ENCODE data around the gene ZNF362.

ZNF362 gene

GRCh38 chr1:33274446-33274845 lies 18.2 kb downstream of the ZNF362 start:
- Histone ChIP-seq H4K12ac (ENCODE audit: low read depth, low read length) (no peak overlapping the region), H3K23ac (ENCODE audit: low read length) (no peak overlapping the region), H3K9me3 (ENCODE audit: insufficient read depth, low read depth, low read length) (no peaks in the 10 kb centered on the region), H3K4me3 (ENCODE audit: low read depth, low read length) (no peak overlapping the region), H3K79me2 (ENCODE audit: control insufficient read depth, insufficient read depth, low read length, poor library complexity) (no peaks in the 10 kb centered on the region), H3K27me3 (ENCODE audit: insufficient read depth, low read length) (no peaks in the 10 kb centered on the region), H2BK5ac (ENCODE audit: low read depth, low read length, poor library complexity) (no peak overlapping the region), H3K4ac (ENCODE audit: low read depth, low read length) (no peak overlapping the region), H3K79me1 (ENCODE audit: low read length) (no peaks in the 10 kb centered on the region), H2BK12ac (ENCODE audit: low read length) (no peak overlapping the region), H2AFZ (ENCODE audit: insufficient read depth, low read length, poor library complexity) (no peak overlapping the region), H4K8ac (ENCODE audit: low read depth, low read length) (no peak overlapping the region), H3K18ac (ENCODE audit: low read length) (no peak overlapping the region), H3K9ac (ENCODE audit: low read length) (no peak overlapping the region), H3K36me3 (ENCODE audit: control insufficient read depth in 1 of 2, insufficient read depth in 2 of 2, low read length in 2 of 2) (peaks cover 51 to 61% of the 10 kb centered on the region in 2 experiments), H3K4me1 (ENCODE audit: control insufficient read depth in 1 of 2, insufficient read depth in 2 of 2, low read length in 2 of 2) (no peaks in the 10 kb centered on the region), H4K91ac (ENCODE audit: low read depth, low read length) (no peak overlapping the region), H3K4me2 (ENCODE audit: low read length) (no peak overlapping the region), H2BK120ac (ENCODE audit: insufficient read depth, low read length, poor library complexity) (no peak overlapping the region), H2AK5ac (ENCODE audit: low read length) (no peak overlapping the region), H3K27ac (ENCODE audit: low read depth, low read length) (no peak overlapping the region), H3K14ac (ENCODE audit: low read length) (no peak overlapping the region)
- DNase-seq = no peak
- no CpG with 5 or more reads among the region's 1 CpG for WGBS (ENCODE audit: extremely low coverage, insufficient coverage, insufficient read length)

GRCh38 chr1:33275195-33275594 lies 18.9 kb downstream of the ZNF362 start:
- Histone ChIP-seq H2AFZ (ENCODE audit: insufficient read depth, low read length, poor library complexity) (no peak overlapping the region), H3K27ac (ENCODE audit: low read depth, low read length) (no peak overlapping the region), H3K23ac (ENCODE audit: low read length) (no peak overlapping the region), H3K4me1 (ENCODE audit: control insufficient read depth in 1 of 2, insufficient read depth in 2 of 2, low read length in 2 of 2) (no peaks in the 10 kb centered on the region), H3K14ac (ENCODE audit: low read length) (no peak overlapping the region), H3K4me3 (ENCODE audit: low read depth, low read length) (no peak overlapping the region), H3K4me2 (ENCODE audit: low read length) (no peak overlapping the region), H3K79me2 (ENCODE audit: control insufficient read depth, insufficient read depth, low read length, poor library complexity) (no peaks in the 10 kb centered on the region), H3K27me3 (ENCODE audit: insufficient read depth, low read length) (no peaks in the 10 kb centered on the region), H2AK5ac (ENCODE audit: low read length) (no peak overlapping the region), H2BK120ac (ENCODE audit: insufficient read depth, low read length, poor library complexity) (no peak overlapping the region), H3K9ac (ENCODE audit: low read length) (no peak overlapping the region), H4K8ac (ENCODE audit: low read depth, low read length) (no peak overlapping the region), H4K91ac (ENCODE audit: low read depth, low read length) (no peak overlapping the region), H3K9me3 (ENCODE audit: insufficient read depth, low read depth, low read length) (no peaks in the 10 kb centered on the region), H3K18ac (ENCODE audit: low read length) (no peak overlapping the region), H3K79me1 (ENCODE audit: low read length) (no peaks in the 10 kb centered on the region), H3K4ac (ENCODE audit: low read depth, low read length) (no peak overlapping the region), H2BK12ac (ENCODE audit: low read length) (no peak overlapping the region), H4K12ac (ENCODE audit: low read depth, low read length) (no peak overlapping the region), H3K36me3 (ENCODE audit: control insufficient read depth in 1 of 2, insufficient read depth in 2 of 2, low read length in 2 of 2) (peaks cover 53 to 59% of the 10 kb centered on the region in 2 experiments), H2BK5ac (ENCODE audit: low read depth, low read length, poor library complexity) (no peak overlapping the region)
- no peak for DNase-seq
- no CpG with 5 or more reads among the region's 6 CpGs for WGBS (ENCODE audit: extremely low coverage, insufficient coverage, insufficient read length)

- Histone ChIP-seq H3K79me2 (ENCODE audit: control insufficient read depth, insufficient read depth, low read length, poor library complexity) (no peaks in the 10 kb centered on the region), H3K27me3 (ENCODE audit: insufficient read depth, low read length) (no peaks in the 10 kb centered on the region), H2AK5ac (ENCODE audit: low read length) (no peak overlapping the region), H2BK120ac (ENCODE audit: insufficient read depth, low read length, poor library complexity) (no peak overlapping the region), H3K4me3 (ENCODE audit: low read depth, low read length) (no peak overlapping the region), H3K9ac (ENCODE audit: low read length) (no peak overlapping the region), H3K79me1 (ENCODE audit: low read length) (no peaks in the 10 kb centered on the region), H3K36me3 (ENCODE audit: control insufficient read depth in 1 of 2, insufficient read depth in 2 of 2, low read length in 2 of 2) (peaks cover 55 to 62% of the 10 kb centered on the region in 2 experiments), H2AFZ (ENCODE audit: insufficient read depth, low read length, poor library complexity) (no peak overlapping the region), H2BK5ac (ENCODE audit: low read depth, low read length, poor library complexity) (no peak overlapping the region), H4K91ac (ENCODE audit: low read depth, low read length) (no peak overlapping the region), H2BK12ac (ENCODE audit: low read length) (no peak overlapping the region), H4K12ac (ENCODE audit: low read depth, low read length) (no peak overlapping the region), H3K4ac (ENCODE audit: low read depth, low read length) (no peak overlapping the region), H3K14ac (ENCODE audit: low read length) (no peak overlapping the region), H3K23ac (ENCODE audit: low read length) (no peak overlapping the region), H3K27ac (ENCODE audit: low read depth, low read length) (no peak overlapping the region), H4K8ac (ENCODE audit: low read depth, low read length) (no peak overlapping the region), H3K4me1 (ENCODE audit: control insufficient read depth in 1 of 2, insufficient read depth in 2 of 2, low read length in 2 of 2) (no peaks in the 10 kb centered on the region), H3K9me3 (ENCODE audit: insufficient read depth, low read depth, low read length) (no peaks in the 10 kb centered on the region), H3K4me2 (ENCODE audit: low read length) (no peak overlapping the region), H3K18ac (ENCODE audit: low read length) (no peak overlapping the region)
- no CpG with 5 or more reads among the region's 45 CpGs for WGBS (ENCODE audit: extremely low coverage, insufficient coverage, insufficient read length)
- no peak for DNase-seq
Measured at GRCh38 chr1:33275706-33276572, 19.6 kb downstream of the ZNF362 start.

DNA sequence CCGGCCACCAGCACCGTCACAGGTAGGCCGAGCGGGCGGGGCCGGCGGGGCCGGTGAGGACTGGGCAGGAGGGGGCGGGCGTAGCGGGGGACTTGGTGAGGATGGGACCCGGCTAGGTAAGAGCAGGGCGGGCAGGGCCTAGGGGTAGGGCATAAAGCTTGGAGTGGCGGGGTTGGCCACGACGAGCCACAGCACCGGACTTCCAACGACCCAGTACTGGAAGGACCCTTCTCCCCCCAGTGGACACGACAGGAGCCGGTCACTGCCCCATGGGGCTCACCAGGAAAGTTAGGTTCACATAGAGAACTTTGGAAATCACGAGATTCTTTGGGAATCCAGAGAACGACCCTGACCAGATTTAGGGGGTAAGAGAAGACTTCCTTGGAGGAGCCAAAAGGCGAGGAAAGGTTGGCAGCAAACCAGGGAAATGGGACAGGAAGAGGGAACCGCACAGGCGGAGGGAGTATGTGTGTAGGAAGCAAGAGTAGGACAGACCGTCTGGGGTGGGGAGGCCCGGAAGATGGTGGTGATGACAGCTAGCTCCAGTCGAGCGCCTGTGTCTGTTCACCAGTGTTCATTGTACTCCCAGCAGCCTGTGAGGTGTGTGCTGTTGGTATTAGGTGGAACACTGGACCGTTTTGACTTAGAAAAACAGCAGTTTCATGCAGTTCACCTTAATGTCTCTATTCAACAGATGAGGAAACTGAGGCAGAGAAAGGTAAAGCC lies 20.4 kb downstream of the ZNF362 start:
- H3K36me3 ChIP-seq (ENCODE audit: control insufficient read depth in 1 of 2, insufficient read depth in 2 of 2, low read length in 2 of 2) = peaks cover 57 to 65% of the 10 kb centered on the region in 2 experiments
- no peaks in the 10 kb centered on the region for H3K79me1 ChIP-seq (ENCODE audit: low read length)
- H3K9me3 ChIP-seq (ENCODE audit: insufficient read depth, low read depth, low read length) = no peaks in the 10 kb centered on the region
- H2BK5ac ChIP-seq (ENCODE audit: low read depth, low read length, poor library complexity) = no peak overlapping the region
- no peak overlapping the region for H3K23ac ChIP-seq (ENCODE audit: low read length)
- WGBS (ENCODE audit: extremely low coverage, insufficient coverage, insufficient read length) = no CpG with 5 or more reads among the region's 30 CpGs
- H2AFZ ChIP-seq (ENCODE audit: insufficient read depth, low read length, poor library complexity) = no peak overlapping the region
- no peak overlapping the region for H3K14ac ChIP-seq (ENCODE audit: low read length)
- H4K8ac ChIP-seq (ENCODE audit: low read depth, low read length) = no peak overlapping the region
- H4K12ac ChIP-seq (ENCODE audit: low read depth, low read length) = no peak overlapping the region
- H3K18ac ChIP-seq (ENCODE audit: low read length) = no peak overlapping the region
- H3K79me2 ChIP-seq (ENCODE audit: control insufficient read depth, insufficient read depth, low read length, poor library complexity) = no peaks in the 10 kb centered on the region
- no peak overlapping the region for H2AK5ac ChIP-seq (ENCODE audit: low read length)
- no peak for DNase-seq
- no peak overlapping the region for H3K9ac ChIP-seq (ENCODE audit: low read length)
- H4K91ac ChIP-seq (ENCODE audit: low read depth, low read length) = no peak overlapping the region
- no peak overlapping the region for H2BK12ac ChIP-seq (ENCODE audit: low read length)
- H3K4me1 ChIP-seq (ENCODE audit: control insufficient read depth in 1 of 2, insufficient read depth in 2 of 2, low read length in 2 of 2) = no peaks in the 10 kb centered on the region
- no peak overlapping the region for H2BK120ac ChIP-seq (ENCODE audit: insufficient read depth, low read length, poor library complexity)
- H3K4ac ChIP-seq (ENCODE audit: low read depth, low read length) = no peak overlapping the region
- H3K4me3 ChIP-seq (ENCODE audit: low read depth, low read length) = no peak overlapping the region
- H3K27me3 ChIP-seq (ENCODE audit: insufficient read depth, low read length) = no peaks in the 10 kb centered on the region
- no peak overlapping the region for H3K4me2 ChIP-seq (ENCODE audit: low read length)
- H3K27ac ChIP-seq (ENCODE audit: low read depth, low read length) = no peak overlapping the region

All from trophoblast cell (in vitro differentiated cells and primary cell).